Right hindlimb (tissue), 1 donor: Measurements from ENCODE around the gene KIAA1191.
"Not testable (repeated sequence)": the region's sequence is repeated elsewhere in the genome, so short reads cannot be mapped to it uniquely, and the experiment has no call there.

Experiments used
- DNase-seq: peaks from one replicate; pipeline ENCODE4 v3.0.0-alpha.2; 2018

The KIAA1191 gene

GRCh38 chr5:176361437-176362232, at the start of gene KIAA1191:
KIAA1191 (minus strand) TSS chr5:176361764; CDS start chr5:176359508, 2,256 bp downstream.
- DNase-seq: peak; percentile 96

- DNase-seq: no peak
Measured at GRCh38 chr5:176410486-176411180, 49.1 kb upstream of the KIAA1191 start.

GRCh38 chr5:176409765-176410164, 48.2 kb upstream of the KIAA1191 start:
- DNase-seq: no peak

- no peak for DNase-seq
Measured at GRCh38 chr5:176408590-176408989, 47.0 kb upstream of the KIAA1191 start.

GRCh38 chr5:176408252-176408573, 46.6 kb upstream of the KIAA1191 start:
- not testable (repeated sequence) for DNase-seq

GRCh38 chr5:176407456-176408251, 46.1 kb upstream of the KIAA1191 start:
- peak; percentile 42 for DNase-seq

- no peak for DNase-seq
Measured at GRCh38 chr5:176406436-176407052, 45.0 kb upstream of the KIAA1191 start.

- DNase-seq: no peak
Measured at GRCh38 chr5:176405656-176406435, 44.3 kb upstream of the KIAA1191 start.

GRCh38 chr5:176401281-176402205, 40.0 kb upstream of the KIAA1191 start:
- no peak for DNase-seq

- no peak for DNase-seq
Measured at GRCh38 chr5:176400382-176401156, 39.0 kb upstream of the KIAA1191 start.

GRCh38 chr5:176397736-176398420, 36.3 kb upstream of the KIAA1191 start:
- DNase-seq: no peak

- no peak for DNase-seq
Measured at GRCh38 chr5:176396330-176396729, 34.8 kb upstream of the KIAA1191 start.

GRCh38 chr5:176394881-176395675, 33.5 kb upstream of the KIAA1191 start:
- DNase-seq: no peak

- no peak for DNase-seq
Measured at GRCh38 chr5:176394096-176394495, 32.5 kb upstream of the KIAA1191 start.

- no peak for DNase-seq
Measured at GRCh38 chr5:176392526-176392925, 31.0 kb upstream of the KIAA1191 start.

GRCh38 chr5:176391999-176392398, 30.4 kb upstream of the KIAA1191 start:
- DNase-seq: no peak

GRCh38 chr5:176391479-176391878, 29.9 kb upstream of the KIAA1191 start:
- DNase-seq: no peak
